Measurements from ENCODE around the gene CHPT1. TPM values are rescaled to one million over a fixed set of nuclear protein-coding genes. Genes with fewer than 3 reads are reported as not detected.
A peak's percentile ranks its signal among the peaks of the same experiment; 100 is the strongest.

CHPT1 gene
- total and polyA plus RNA-seq, 2 experiments from 2014 or later = 22.2 to 23.0 TPM

- H3K27ac Mint-ChIP-seq = 0 out of 2 replicates have a peak overlapping the region, but pooled peaks have one; percentile 70
- DNase-seq (ENCODE audit: low spot score) = no peak
These were observed 52.7 kb downstream of the CHPT1 start for GRCh38 chr12:101750152-101750551.

More at GRCh38 chr12:101750152-101750551, 52.7 kb downstream of the CHPT1 start:
- H3K4me3 Mint-ChIP-seq = no peak overlapping the region
- H3K79me2 ChIP-seq (replicated peaks; ENCODE audit: insufficient read depth) = no peaks in the 10 kb centered on the region
- no peak overlapping the region for H2AFZ ChIP-seq
- no peak overlapping the region for H3K27ac ChIP-seq (ENCODE audit: low read depth)
- H3F3A ChIP-seq (replicated peaks; ENCODE audit: low read depth) = no peaks in the 10 kb centered on the region
- no peak overlapping the region for H3K4me3 ChIP-seq
- peaks cover 6% of the 10 kb centered on the region; the same call in 1 of the 2 replicates for H3K36me3 ChIP-seq (ENCODE audit: insufficient read depth)
- H3K9me2 ChIP-seq (ENCODE audit: insufficient read depth) = no peaks in the 10 kb centered on the region
- ATAC-seq = no peak
- TF ChIP-seq ETS1 (IDR thresholded peaks at IDR 0.05) (no peak), JUNB (IDR thresholded peaks at IDR 0.05; ENCODE audit: unreplicated experiment) (no peak), STAT1 (IDR thresholded peaks at IDR 0.05; ENCODE audit: unreplicated experiment) (no peak), NANOG (IDR thresholded peaks at IDR 0.05; ENCODE audit: borderline replicate concordance) (no peak), CREB1 (CRISPR knock-in tag; IDR thresholded peaks at IDR 0.05; ENCODE audit: low read depth) (no peak), CTCF (conservative IDR thresholded peaks at IDR 0.05; ENCODE audit: low read depth in 2 of 2) (no peak), ZNF114 (CRISPR knock-in tag; IDR thresholded peaks at IDR 0.05) (no peak), POLR2AphosphoS5 (IDR thresholded peaks at IDR 0.05; ENCODE audit: low read depth) (no peak), REST (IDR thresholded peaks at IDR 0.05; ENCODE audit: unreplicated experiment) (no peak), ZNF331 (CRISPR knock-in tag; IDR thresholded peaks at IDR 0.05; ENCODE audit: low read depth) (no peak), EZH2 (IDR thresholded peaks at IDR 0.05; ENCODE audit: low read depth, unreplicated experiment) (no peak), EZH2phosphoT487 (IDR thresholded peaks at IDR 0.05; ENCODE audit: unreplicated experiment) (no peak)
- TF ChIP-seq, protein P1, sequence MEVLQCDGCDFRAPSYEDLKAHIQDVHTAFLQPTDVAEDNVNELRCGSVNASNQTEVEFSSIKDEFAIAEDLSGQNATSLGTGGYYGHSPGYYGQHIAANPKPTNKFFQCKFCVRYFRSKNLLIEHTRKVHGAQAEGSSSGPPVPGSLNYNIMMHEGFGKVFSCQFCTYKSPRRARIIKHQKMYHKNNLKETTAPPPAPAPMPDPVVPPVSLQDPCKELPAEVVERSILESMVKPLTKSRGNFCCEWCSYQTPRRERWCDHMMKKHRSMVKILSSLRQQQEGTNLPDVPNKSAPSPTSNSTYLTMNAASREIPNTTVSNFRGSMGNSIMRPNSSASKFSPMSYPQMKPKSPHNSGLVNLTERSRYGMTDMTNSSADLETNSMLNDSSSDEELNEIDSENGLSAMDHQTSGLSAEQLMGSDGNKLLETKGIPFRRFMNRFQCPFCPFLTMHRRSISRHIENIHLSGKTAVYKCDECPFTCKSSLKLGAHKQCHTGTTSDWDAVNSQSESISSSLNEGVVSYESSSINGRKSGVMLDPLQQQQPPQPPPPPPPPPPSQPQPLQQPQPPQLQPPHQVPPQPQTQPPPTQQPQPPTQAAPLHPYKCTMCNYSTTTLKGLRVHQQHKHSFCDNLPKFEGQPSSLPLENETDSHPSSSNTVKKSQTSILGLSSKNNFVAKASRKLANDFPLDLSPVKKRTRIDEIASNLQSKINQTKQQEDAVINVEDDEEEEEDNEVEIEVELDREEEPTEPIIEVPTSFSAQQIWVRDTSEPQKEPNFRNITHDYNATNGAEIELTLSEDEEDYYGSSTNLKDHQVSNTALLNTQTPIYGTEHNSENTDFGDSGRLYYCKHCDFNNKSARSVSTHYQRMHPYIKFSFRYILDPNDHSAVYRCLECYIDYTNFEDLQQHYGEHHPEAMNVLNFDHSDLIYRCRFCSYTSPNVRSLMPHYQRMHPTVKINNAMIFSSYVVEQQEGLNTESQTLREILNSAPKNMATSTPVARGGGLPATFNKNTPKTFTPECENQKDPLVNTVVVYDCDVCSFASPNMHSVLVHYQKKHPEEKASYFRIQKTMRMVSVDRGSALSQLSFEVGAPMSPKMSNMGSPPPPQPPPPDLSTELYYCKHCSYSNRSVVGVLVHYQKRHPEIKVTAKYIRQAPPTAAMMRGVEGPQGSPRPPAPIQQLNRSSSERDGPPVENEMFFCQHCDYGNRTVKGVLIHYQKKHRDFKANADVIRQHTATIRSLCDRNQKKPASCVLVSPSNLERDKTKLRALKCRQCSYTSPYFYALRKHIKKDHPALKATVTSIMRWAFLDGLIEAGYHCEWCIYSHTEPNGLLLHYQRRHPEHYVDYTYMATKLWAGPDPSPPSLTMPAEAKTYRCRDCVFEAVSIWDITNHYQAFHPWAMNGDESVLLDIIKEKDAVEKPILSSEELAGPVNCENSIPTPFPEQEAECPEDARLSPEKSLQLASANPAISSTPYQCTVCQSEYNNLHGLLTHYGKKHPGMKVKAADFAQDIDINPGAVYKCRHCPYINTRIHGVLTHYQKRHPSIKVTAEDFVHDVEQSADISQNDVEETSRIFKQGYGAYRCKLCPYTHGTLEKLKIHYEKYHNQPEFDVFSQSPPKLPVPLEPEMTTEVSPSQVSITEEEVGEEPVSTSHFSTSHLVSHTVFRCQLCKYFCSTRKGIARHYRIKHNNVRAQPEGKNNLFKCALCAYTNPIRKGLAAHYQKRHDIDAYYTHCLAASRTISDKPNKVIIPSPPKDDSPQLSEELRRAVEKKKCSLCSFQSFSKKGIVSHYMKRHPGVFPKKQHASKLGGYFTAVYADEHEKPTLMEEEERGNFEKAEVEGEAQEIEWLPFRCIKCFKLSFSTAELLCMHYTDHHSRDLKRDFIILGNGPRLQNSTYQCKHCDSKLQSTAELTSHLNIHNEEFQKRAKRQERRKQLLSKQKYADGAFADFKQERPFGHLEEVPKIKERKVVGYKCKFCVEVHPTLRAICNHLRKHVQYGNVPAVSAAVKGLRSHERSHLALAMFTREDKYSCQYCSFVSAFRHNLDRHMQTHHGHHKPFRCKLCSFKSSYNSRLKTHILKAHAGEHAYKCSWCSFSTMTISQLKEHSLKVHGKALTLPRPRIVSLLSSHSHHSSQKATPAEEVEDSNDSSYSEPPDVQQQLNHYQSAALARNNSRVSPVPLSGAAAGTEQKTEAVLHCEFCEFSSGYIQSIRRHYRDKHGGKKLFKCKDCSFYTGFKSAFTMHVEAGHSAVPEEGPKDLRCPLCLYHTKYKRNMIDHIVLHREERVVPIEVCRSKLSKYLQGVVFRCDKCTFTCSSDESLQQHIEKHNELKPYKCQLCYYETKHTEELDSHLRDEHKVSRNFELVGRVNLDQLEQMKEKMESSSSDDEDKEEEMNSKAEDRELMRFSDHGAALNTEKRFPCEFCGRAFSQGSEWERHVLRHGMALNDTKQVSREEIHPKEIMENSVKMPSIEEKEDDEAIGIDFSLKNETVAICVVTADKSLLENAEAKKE (CRISPR knock-in tag; IDR thresholded peaks at IDR 0.05) = no peak
- peaks cover 2% of the 10 kb centered on the region for H3K27me3 Mint-ChIP-seq (ENCODE audit: insufficient read depth, low read depth, poor library complexity)
- H3K4me2 ChIP-seq = 0 out of 2 replicates have a peak overlapping the region, but pooled peaks have one; percentile 37
- H3K4me1 ChIP-seq (ENCODE audit: insufficient read depth) = peaks cover 8% of the 10 kb centered on the region
- H3K4me1 Mint-ChIP-seq = peaks cover 18% of the 10 kb centered on the region
- H3K36me3 Mint-ChIP-seq (ENCODE audit: low read depth) = no peaks in the 10 kb centered on the region; the same call in 2 of the 3 replicates
- H3K9me3 Mint-ChIP-seq = no peaks in the 10 kb centered on the region; the same call in 2 of the 3 replicates
- H3K27me3 ChIP-seq (ENCODE audit: insufficient read depth) = no peaks in the 10 kb centered on the region
- H4K20me1 ChIP-seq (replicated peaks; ENCODE audit: insufficient read depth) = no peaks in the 10 kb centered on the region; the same call in 1 of the 2 replicates
